Choroid plexus epithelial cell (primary cell): ENCODE data around the gene MERTK.

Source experiments
- DNase-seq: peaks from one replicate; pipeline ENCODE4 v3.0.0-alpha.2; 2010; ENCODE audit warnings: low read depth
- H3K4me3 ChIP-seq: 2 replicates; pipeline ENCODE4 v1.5.1; 2011; ENCODE audit warnings: low read depth, mild to moderate bottlenecking, control low read depth, low read length, moderate library complexity
- TF ChIP-seq, protein P1 (sequence below): conservative IDR thresholded peaks from 2 replicates; pipeline ENCODE4 v1.5.1; 2011; ENCODE audit warnings: low read depth, mild to moderate bottlenecking, control low read depth, inconsistent platforms, low read length, moderate library complexity

The MERTK gene

DNA sequence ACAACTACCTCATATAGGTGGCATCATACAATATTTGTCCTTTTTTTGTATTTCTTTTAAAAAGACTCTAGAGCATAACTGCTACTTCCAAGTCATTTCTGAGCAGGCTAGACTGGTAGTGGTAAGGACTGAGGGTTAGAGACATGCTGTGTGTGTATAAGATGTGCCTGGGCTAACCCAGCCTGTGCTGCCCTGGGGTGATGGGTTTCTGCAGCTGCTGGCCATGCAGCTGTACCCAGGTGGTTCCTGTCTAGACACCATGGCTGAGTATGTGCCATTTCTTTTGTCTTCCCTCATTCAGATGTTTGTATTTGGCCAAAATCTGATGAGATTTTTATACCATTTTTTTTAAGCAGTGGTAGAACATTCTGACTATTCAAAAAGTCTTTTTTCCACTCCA is 40.0 kb downstream of the MERTK start:
- TF ChIP-seq, protein P1, sequence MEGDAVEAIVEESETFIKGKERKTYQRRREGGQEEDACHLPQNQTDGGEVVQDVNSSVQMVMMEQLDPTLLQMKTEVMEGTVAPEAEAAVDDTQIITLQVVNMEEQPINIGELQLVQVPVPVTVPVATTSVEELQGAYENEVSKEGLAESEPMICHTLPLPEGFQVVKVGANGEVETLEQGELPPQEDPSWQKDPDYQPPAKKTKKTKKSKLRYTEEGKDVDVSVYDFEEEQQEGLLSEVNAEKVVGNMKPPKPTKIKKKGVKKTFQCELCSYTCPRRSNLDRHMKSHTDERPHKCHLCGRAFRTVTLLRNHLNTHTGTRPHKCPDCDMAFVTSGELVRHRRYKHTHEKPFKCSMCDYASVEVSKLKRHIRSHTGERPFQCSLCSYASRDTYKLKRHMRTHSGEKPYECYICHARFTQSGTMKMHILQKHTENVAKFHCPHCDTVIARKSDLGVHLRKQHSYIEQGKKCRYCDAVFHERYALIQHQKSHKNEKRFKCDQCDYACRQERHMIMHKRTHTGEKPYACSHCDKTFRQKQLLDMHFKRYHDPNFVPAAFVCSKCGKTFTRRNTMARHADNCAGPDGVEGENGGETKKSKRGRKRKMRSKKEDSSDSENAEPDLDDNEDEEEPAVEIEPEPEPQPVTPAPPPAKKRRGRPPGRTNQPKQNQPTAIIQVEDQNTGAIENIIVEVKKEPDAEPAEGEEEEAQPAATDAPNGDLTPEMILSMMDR = no peak
- no peak for DNase-seq
- H3K4me3 ChIP-seq = no peak overlapping the region

DNA sequence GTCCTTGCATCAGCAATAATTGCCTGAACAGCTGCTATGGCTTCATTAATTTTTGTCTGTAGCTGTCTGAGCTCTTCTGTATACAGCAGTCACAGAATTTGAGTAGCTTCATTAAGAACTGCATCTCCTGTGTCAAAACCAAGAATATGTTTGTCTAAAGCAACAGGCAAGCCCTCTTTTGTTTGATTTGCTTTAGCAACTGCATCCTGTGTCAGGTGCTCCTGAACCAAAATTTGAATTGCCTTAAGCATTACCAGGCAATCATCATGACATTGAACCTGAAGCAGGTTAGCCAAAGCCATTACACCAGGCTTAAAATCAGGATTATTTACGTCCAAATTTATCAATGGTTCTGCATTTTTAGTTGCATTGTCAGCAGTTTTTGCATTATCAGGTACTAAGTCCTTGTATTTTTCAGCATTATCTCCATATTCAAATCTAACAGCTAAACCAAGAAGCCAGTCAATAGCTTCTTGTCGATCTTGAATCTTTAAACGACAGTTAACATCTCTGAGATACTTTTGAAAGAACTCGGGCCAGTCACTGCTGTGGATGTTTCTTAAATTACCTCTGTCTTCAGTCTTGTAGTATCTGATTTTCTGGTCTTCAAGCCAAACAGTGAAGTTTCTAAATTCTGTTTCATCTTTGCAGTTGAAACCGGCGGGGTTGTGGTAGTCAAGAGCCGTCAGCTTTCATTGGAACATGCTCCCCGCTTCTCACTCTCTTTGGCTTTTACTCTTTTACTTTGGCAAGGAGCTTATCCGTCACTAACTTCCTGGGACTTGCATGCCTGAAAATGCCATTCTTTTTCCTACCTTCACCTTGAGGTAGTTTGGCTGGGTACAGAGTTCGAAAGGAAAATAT is 42.2 kb downstream of the MERTK start:
- no peak for DNase-seq
- no peak overlapping the region for H3K4me3 ChIP-seq
- TF ChIP-seq, protein P1 = no peak

DNA sequence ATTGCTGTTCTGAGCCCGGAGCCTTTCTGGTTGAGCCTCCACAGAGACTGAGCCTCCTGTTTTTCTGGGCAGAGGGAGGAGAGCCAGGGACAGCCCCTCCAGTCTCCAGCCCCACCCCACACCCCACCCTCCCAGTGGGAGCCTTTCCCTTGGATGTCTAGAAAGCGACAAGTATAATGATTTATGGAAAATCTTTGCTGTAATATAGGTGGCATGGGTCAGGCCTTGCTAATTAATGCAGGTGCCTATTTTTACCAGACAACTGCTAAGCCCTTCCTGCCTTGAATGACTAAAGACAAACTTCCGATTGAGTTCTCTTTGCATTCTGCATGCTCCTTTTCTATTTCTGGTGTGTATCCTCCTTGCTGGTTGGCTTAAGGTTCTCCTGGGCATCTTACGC is 43.1 kb downstream of the MERTK start:
- no peak for DNase-seq
- no peak overlapping the region for H3K4me3 ChIP-seq
- TF ChIP-seq, protein P1 = no peak

DNA sequence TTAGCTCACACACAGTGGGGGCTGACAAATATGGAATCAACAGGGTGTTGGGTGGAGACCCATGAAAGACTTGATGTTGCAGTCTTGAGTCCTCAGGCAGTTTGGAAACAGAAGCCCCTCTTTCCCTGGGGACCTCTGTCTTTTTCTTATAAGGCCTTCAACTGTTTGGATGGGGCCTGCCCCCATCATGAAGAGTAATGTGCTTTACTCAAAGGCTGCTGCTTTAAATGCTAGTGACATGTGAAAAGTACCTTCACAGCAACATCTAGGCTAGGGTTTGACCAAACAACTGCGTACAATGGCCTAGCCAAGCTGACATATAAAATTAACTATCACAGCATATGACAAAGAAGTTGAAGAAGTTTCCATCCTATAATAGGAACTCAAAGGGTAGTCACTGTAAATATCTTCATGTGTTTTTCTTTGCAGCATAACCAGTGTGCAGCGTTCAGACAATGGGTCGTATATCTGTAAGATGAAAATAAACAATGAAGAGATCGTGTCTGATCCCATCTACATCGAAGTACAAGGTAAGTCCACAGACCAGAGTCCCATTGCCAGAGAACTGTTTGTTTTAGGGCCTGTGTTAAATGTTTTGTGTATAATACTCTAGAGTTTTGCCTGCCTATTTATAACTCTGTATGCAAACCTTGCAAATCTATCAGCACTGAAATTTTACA is 46.3 kb downstream of the MERTK start:
- TF ChIP-seq, protein P1 = no peak
- no peak for DNase-seq
- H3K4me3 ChIP-seq = no peak overlapping the region

DNA sequence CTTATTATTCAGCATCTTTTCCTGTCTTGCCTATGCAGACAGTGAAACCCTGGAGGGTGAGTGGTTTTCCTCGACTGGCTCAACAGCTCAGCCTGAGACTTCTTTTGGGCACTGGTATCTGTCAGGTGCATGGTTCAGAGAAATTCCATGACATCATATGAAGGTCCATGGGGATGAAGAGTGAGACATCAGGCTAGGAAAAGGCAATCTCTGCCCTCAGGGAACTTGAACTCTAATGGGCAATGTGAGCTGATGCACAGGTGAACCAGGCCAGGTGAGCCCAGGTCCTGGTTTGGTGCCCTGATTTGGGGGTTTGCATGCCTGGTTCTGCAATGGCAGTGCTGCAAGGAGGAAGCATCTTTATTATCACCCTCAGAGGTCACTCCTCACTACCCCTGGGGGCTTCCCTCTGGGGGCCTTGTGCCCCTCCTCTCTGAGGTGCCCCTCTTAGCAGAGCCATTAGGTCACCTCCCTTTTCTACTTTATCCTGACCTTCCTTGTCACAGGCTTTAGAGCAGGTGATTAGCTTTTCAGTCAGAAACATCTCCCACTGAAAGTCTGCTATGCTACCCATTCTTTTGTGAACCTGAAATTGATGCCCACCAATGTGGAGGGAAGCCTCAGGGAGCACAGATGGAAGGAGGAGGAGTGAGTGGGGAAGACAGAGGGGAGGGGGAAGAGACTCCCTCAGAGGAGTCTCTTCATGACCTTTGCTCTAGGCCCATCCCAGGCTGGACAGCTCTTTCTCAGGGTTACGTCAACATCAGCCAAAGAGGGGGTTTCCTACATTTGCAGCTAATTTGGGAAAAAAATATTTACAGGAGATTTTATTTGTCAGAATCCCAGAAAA is 47.3 kb downstream of the MERTK start:
- TF ChIP-seq, protein P1 = no peak
- no peak for DNase-seq
- no peak overlapping the region for H3K4me3 ChIP-seq

DNA sequence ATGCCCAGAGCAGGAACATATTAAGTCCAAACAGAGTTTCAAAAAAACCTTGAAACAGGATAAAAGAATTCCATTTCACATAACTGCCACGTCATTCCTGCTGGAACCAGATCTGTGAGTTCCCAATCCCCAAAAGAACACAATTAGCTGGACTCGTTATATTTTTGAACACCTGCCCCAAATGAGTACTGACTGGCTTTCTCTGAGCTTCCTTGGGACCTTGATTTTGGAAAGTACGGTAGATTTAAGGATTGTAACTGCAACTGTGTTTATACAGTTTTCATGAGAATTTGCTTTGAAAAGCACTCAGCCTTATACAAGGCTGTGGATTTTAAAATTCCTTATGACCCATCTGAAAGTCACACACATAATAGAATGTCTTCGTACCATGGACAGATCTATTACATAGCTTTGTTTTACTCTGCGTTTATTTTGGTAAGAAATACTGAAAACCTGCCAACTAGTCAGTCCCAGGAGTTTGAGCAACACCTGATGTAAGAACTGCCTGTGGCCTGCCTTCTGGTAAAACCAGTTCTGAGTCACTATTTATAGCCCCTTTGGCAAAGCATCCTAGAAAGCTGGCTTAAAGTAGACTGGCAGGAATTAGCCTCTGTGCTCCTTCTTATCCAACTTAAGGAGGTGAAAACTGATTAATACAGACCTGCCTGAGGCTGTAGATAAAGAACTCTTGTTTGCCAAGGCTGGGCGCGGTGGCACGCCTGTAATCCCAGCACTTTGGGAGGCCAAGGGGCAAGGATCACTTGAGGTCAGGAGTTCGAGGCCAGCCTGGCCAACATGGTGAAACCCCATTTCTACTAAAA is 48.1 kb downstream of the MERTK start:
- peak; percentile 92 for DNase-seq
- TF ChIP-seq, protein P1 = no peak
- no peak overlapping the region for H3K4me3 ChIP-seq
